ENCODE data around the gene LRRC4C. TPM values are rescaled to one million over a fixed set of nuclear protein-coding genes. Genes with fewer than 3 reads are reported as not detected.

LRRC4C gene
- total RNA-seq, 3 donors from 2014 or later, result 0.29 to 4.1 TPM; not detected in 1

GRCh38 chr11:41377709-41378394 is 81.6 kb downstream of the LRRC4C start:
- no peaks in the 10 kb centered on the region for H3K4me1 ChIP-seq (ENCODE audit: low read depth)
- H3K4me3 ChIP-seq, result no peak overlapping the region
- H3K9me3 ChIP-seq, result no peaks in the 10 kb centered on the region
- DNase-seq, result no peak
- intact Hi-C loops (cut with DNase I, micrococcal nuclease), result no loop called here
- ATAC-seq, result no peak
- TF ChIP-seq CTCF (IDR thresholded peaks at IDR 0.05), result no peak
- no peaks in the 10 kb centered on the region for H3K36me3 ChIP-seq (ENCODE audit: low read depth)

DNA sequence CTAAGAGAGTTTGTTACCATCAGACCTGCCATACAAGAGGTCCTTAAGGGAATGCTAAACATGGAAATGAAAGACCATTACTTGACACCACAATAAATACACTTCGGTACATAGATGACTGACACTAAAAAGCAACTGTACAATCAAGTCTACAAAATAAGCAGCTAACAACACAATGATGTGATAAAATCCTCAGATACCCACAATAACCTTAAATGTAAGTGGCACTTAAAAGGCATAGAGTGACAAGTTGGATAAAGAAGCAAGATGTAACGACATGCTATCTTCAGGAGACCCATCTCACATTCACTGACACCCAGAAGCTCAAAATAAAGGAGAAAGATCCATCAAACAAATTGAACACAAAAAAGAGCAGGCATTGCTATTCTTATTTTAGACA is 107.6 kb downstream of the LRRC4C start:
- no peak for DNase-seq
- Histone ChIP-seq H3K4me3 (no peak overlapping the region), H3K36me3 (ENCODE audit: low read depth) (no peaks in the 10 kb centered on the region), H3K4me1 (ENCODE audit: low read depth) (no peaks in the 10 kb centered on the region), H3K9me3 (peaks cover 3% of the 10 kb centered on the region)
- ATAC-seq, result no peak
- no peak for TF ChIP-seq CTCF (IDR thresholded peaks at IDR 0.05)
- intact Hi-C loops (cut with DNase I, micrococcal nuclease), result no loop called here

DNA sequence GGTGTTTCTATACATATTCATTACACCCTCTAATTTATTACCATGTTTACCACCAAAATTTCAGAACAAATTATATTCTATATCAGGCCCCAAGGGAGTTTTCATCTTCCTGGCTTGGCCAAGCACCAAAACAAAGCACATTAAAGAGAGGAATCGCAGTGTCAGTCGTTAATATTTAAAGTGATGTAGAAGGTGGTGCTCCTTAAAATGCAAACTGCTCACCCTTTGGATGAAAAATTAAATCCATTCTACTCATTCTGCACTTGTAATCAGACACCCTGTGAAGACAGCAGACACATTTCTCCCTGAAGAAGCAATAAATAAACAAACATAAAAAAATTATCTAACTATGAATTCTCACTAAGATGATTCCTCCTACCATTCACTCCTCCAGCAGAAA is 113.4 kb downstream of the LRRC4C start:
- Histone ChIP-seq H3K36me3 (ENCODE audit: low read depth) (no peaks in the 10 kb centered on the region), H3K4me3 (no peak overlapping the region), H3K9me3 (peaks cover 3% of the 10 kb centered on the region), H3K4me1 (ENCODE audit: low read depth) (no peaks in the 10 kb centered on the region)
- TF ChIP-seq CTCF (IDR thresholded peaks at IDR 0.05), result no peak
- intact Hi-C loops (cut with DNase I, micrococcal nuclease), result no loop called here
- ATAC-seq (no peak), DNase-seq (no peak)

- DNase-seq (no peak), ATAC-seq (no peak)
- Histone ChIP-seq H3K36me3 (ENCODE audit: low read depth) (no peaks in the 10 kb centered on the region), H3K9me3 (no peaks in the 10 kb centered on the region), H3K4me1 (ENCODE audit: low read depth) (no peaks in the 10 kb centered on the region), H3K4me3 (no peak overlapping the region)
- TF ChIP-seq CTCF (IDR thresholded peaks at IDR 0.05), result no peak
- intact Hi-C loops (cut with DNase I, micrococcal nuclease), result no loop called here
These were observed 125.2 kb downstream of the LRRC4C start for GRCh38 chr11:41334007-41334933.

- intact Hi-C loops (cut with DNase I, micrococcal nuclease), result no loop called here
- ATAC-seq, result no peak
- H3K4me3 ChIP-seq, result no peak overlapping the region
These were observed 126.1 kb downstream of the LRRC4C start for GRCh38 chr11:41333357-41333756.

More at GRCh38 chr11:41333357-41333756, 126.1 kb downstream of the LRRC4C start:
- Histone ChIP-seq H3K4me1 (ENCODE audit: low read depth) (no peaks in the 10 kb centered on the region), H3K9me3 (no peaks in the 10 kb centered on the region), H3K36me3 (ENCODE audit: low read depth) (no peaks in the 10 kb centered on the region)
- DNase-seq, result no peak
- no peak for TF ChIP-seq CTCF (IDR thresholded peaks at IDR 0.05)

Data from mucosa of descending colon (tissue), 3 donors.